ENCODE data around the gene FAM200B.

FAM200B gene

DNA sequence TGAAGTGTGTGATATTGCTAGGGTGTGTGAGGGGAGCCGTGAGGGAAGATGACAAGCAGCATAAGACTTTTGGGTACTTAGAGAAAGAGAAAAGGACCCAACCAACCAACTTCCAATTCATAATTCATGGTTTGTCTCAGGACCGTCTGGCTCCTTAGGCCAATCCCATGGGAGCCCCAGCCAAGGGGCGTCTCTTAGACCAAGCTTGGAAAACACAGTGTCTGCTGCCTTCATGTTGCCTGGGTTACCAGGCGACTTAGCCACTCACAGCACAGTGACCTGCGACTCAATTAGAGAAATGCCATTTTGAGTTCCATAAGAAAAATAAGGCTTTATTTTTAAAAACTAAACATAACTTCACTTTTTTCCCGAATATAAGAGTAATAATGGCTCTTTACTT lies 53.9 kb downstream of the FAM200B start:
- DNase-seq (ENCODE audit: low read depth in 4 of 4, low spot score in 1 of 4) = no peak

GRCh38 chr4:15736514-15737050 lies 55.0 kb downstream of the FAM200B start:
- no peak for DNase-seq (ENCODE audit: low read depth in 4 of 4, low spot score in 1 of 4)

GRCh38 chr4:15737255-15737654 lies 55.6 kb downstream of the FAM200B start:
- no peak for DNase-seq (ENCODE audit: low read depth in 4 of 4, low spot score in 1 of 4)

GRCh38 chr4:15738877-15739276 lies 57.2 kb downstream of the FAM200B start:
- no peak for DNase-seq (ENCODE audit: low read depth in 4 of 4, low spot score in 1 of 4)

Data from stimulated activated CD4-positive, alpha-beta T cell treated with anti-CD3 and anti-CD28 coated beads, Interleukin-1b, Interleukin-23, amount 100 ng/mL, for 24 hours (primary cell).